ENCODE measurements around the gene ABLIM2.
"Not testable (repeated sequence)": the region's sequence is repeated elsewhere in the genome, so short reads cannot be mapped to it uniquely, and the experiment has no call there.

Gene ABLIM2

GRCh38 chr4:8155660-8156421 lies 2.8 kb downstream of the ABLIM2 start:
- no peak for DNase-seq

GRCh38 chr4:8155048-8155447 lies 3.6 kb downstream of the ABLIM2 start:
- DNase-seq: no peak

GRCh38 chr4:8153441-8153840 lies 5.2 kb downstream of the ABLIM2 start:
- no peak for DNase-seq

GRCh38 chr4:8152865-8153257 lies 5.8 kb downstream of the ABLIM2 start:
- no peak for DNase-seq

GRCh38 chr4:8152090-8152864 lies 6.3 kb downstream of the ABLIM2 start:
- DNase-seq: no peak

- DNase-seq: no peak
Measured at GRCh38 chr4:8151165-8151650, 7.4 kb downstream of the ABLIM2 start.

- DNase-seq: no peak
Measured at GRCh38 chr4:8150152-8151090, 8.2 kb downstream of the ABLIM2 start.

GRCh38 chr4:8149664-8150063 lies 8.9 kb downstream of the ABLIM2 start:
- DNase-seq: no peak

GRCh38 chr4:8148785-8149435 lies 9.7 kb downstream of the ABLIM2 start:
- no peak for DNase-seq

GRCh38 chr4:8148159-8148558 lies 10.5 kb downstream of the ABLIM2 start:
- DNase-seq: no peak

GRCh38 chr4:8147231-8147970 lies 11.2 kb downstream of the ABLIM2 start:
- no peak for DNase-seq

GRCh38 chr4:8146157-8146556 lies 12.5 kb downstream of the ABLIM2 start:
- DNase-seq: no peak

- no peak for DNase-seq
Measured at GRCh38 chr4:8144359-8144758, 14.3 kb downstream of the ABLIM2 start.

- DNase-seq: no peak
Measured at GRCh38 chr4:8143392-8144140, 15.0 kb downstream of the ABLIM2 start.

GRCh38 chr4:8142556-8142955 lies 16.1 kb downstream of the ABLIM2 start:
- DNase-seq: no peak

GRCh38 chr4:8141935-8142334 lies 16.7 kb downstream of the ABLIM2 start:
- DNase-seq: no peak

GRCh38 chr4:8140915-8141314 lies 17.7 kb downstream of the ABLIM2 start:
- DNase-seq: no peak

GRCh38 chr4:8139726-8140125 lies 18.9 kb downstream of the ABLIM2 start:
- DNase-seq: not testable (repeated sequence)

GRCh38 chr4:8136972-8137710 lies 21.5 kb downstream of the ABLIM2 start:
- DNase-seq: no peak

- DNase-seq: no peak
Measured at GRCh38 chr4:8136529-8136928, 22.1 kb downstream of the ABLIM2 start.

Data from NCI-H2171 treated with DMSO at 0.1 percent for 48 hours (cell line).